ENCODE results near the gene PSMC4.

- TF ChIP-seq, protein P1, sequence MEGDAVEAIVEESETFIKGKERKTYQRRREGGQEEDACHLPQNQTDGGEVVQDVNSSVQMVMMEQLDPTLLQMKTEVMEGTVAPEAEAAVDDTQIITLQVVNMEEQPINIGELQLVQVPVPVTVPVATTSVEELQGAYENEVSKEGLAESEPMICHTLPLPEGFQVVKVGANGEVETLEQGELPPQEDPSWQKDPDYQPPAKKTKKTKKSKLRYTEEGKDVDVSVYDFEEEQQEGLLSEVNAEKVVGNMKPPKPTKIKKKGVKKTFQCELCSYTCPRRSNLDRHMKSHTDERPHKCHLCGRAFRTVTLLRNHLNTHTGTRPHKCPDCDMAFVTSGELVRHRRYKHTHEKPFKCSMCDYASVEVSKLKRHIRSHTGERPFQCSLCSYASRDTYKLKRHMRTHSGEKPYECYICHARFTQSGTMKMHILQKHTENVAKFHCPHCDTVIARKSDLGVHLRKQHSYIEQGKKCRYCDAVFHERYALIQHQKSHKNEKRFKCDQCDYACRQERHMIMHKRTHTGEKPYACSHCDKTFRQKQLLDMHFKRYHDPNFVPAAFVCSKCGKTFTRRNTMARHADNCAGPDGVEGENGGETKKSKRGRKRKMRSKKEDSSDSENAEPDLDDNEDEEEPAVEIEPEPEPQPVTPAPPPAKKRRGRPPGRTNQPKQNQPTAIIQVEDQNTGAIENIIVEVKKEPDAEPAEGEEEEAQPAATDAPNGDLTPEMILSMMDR (IDR thresholded peaks at IDR 0.05) = no peak
- TF ChIP-seq POLR2A (IDR thresholded peaks at IDR 0.05) (no peak), POLR2AphosphoS5 (IDR thresholded peaks at IDR 0.05; ENCODE audit: insufficient read depth in 1 of 2, low read depth in 1 of 2) (no peak)
Measured at GRCh38 chr19:39997638-39998216, 26.8 kb downstream of the PSMC4 start.
